Measurements from ENCODE around the gene JPH4. TPM values are rescaled to one million over a fixed set of nuclear protein-coding genes. Genes with fewer than 3 reads are reported as not detected.

The JPH4 gene
- total RNA-seq, 4 donors from 2014 or later = 0.09 TPM; not detected in 3

DNA sequence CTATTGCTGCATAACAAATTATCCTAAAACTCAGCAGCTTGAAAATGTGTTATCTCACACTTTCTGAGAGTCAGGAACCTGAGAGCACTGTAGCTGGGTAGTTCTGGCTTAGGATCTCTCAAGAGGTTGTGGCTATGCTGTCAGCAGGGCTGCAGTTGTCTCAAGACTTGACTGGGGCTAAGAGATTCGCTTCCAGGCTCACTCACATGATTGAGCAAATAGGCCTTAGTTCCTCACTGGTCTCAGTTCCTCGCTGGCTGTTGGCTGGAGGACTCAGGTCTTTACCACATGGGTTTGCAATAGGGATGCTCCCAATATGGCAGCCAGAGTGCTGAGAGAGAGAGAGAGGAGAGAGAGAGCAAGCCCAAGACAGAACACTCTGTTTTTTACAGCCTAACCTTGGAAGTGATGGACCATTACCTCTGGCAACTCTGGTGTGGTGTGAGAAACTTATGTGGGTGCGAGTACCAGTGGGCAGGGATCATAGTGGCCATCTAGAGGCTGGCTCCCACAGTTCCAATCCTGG, 41.6 kb upstream of the JPH4 start:
- H3K4me1 ChIP-seq = no peaks in the 10 kb centered on the region
- DNase-seq (no peak), ATAC-seq (no peak)
- H3K36me3 ChIP-seq = no peaks in the 10 kb centered on the region
- intact Hi-C loops (cut with DNase I; ENCODE audit: low total_unique reads) = no loop called here
- H3K4me3 ChIP-seq = no peak overlapping the region
- no peak overlapping the region for H3K27ac ChIP-seq
- TF ChIP-seq POLR2A (IDR thresholded peaks at IDR 0.05) (no peak), CTCF (IDR thresholded peaks at IDR 0.05 in 4 of 5, conservative IDR thresholded peaks at IDR 0.05 in 1 of 5) (no peak)
- in situ Hi-C loops (cut with MboI; ENCODE audit: low sequenced_read_pairs in 4 of 4) = no loop called here
- no peaks in the 10 kb centered on the region for H3K9me3 ChIP-seq
- H3K27me3 ChIP-seq = no peaks in the 10 kb centered on the region

DNA sequence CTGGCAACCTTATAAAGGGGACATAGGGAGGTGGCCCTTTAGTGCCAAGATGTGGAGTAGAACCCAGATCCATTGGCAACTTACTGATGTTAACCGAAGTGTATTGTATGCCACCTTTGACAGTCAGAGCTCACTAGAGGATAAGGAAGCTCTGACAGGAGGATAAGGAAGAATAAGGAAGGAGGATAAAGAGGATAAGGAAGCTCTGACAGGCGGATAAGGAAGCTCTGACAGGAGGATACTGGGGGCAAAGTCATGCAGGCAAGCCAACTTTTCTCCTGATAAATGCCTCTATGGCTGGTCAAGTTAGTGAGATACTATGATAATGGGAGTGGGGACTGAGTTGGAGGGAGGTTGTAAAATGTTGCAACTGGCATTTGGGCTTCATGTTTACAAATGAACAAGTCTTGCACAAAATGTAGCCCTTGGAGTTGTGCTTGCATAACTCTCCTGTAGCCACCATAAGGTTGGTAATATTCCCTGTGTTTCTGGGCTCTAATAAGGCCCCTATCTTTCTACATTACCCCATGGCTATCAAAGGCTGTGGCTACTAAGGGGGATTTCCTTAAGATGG, 39.9 kb upstream of the JPH4 start:
- intact Hi-C loops (cut with DNase I; ENCODE audit: low total_unique reads) (no loop called here), in situ Hi-C loops (cut with MboI; ENCODE audit: low sequenced_read_pairs in 4 of 4) (no loop called here)
- no peaks in the 10 kb centered on the region for H3K36me3 ChIP-seq
- no peaks in the 10 kb centered on the region for H3K27me3 ChIP-seq
- no peak for TF ChIP-seq POLR2A (IDR thresholded peaks at IDR 0.05)
- no peak for TF ChIP-seq CTCF (IDR thresholded peaks at IDR 0.05 in 4 of 5, conservative IDR thresholded peaks at IDR 0.05 in 1 of 5)
- ATAC-seq = no peak
- no peak overlapping the region for H3K4me3 ChIP-seq
- DNase-seq = no peak
- no peaks in the 10 kb centered on the region for H3K9me3 ChIP-seq
- no peak overlapping the region for H3K27ac ChIP-seq
- no peaks in the 10 kb centered on the region for H3K4me1 ChIP-seq

- TF ChIP-seq POLR2A (IDR thresholded peaks at IDR 0.05) (no peak), CTCF (IDR thresholded peaks at IDR 0.05 in 4 of 5, conservative IDR thresholded peaks at IDR 0.05 in 1 of 5) (no peak)
- no peaks in the 10 kb centered on the region for H3K4me1 ChIP-seq
- H3K4me3 ChIP-seq = no peak overlapping the region
- intact Hi-C loops (cut with DNase I; ENCODE audit: low total_unique reads) (no loop called here), in situ Hi-C loops (cut with MboI; ENCODE audit: low sequenced_read_pairs in 4 of 4) (no loop called here)
- DNase-seq (no peak), ATAC-seq (no peak)
- no peaks in the 10 kb centered on the region for H3K27me3 ChIP-seq
- no peaks in the 10 kb centered on the region for H3K36me3 ChIP-seq
- H3K27ac ChIP-seq = no peak overlapping the region
- no peaks in the 10 kb centered on the region for H3K9me3 ChIP-seq
Measured at GRCh38 chr14:23617539-23617938, 38.9 kb upstream of the JPH4 start.

DNA sequence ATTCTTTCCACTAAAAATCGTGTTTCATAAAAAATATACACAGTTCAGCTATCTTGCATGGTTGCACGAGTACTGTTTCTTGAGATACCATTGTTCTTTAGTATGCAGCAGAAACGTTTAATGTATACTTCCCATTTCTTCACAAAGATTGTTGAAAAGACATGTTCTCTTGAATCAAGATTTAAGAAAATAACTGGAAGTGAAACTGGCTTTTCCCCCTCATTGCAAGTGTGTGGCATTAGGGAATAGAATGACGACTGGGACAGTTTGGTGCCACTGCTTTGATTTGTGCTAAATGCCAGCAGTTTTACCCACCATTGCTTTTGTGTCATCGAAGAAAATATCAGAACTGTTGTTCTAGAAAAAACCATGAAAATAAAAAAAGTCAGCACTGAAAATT, 37.3 kb upstream of the JPH4 start:
- DNase-seq (no peak), ATAC-seq (no peak)
- in situ Hi-C loops (cut with MboI; ENCODE audit: low sequenced_read_pairs in 4 of 4) (no loop called here), intact Hi-C loops (cut with DNase I; ENCODE audit: low total_unique reads) (no loop called here)
- no peak overlapping the region for H3K4me3 ChIP-seq
- no peak overlapping the region for H3K27ac ChIP-seq
- no peaks in the 10 kb centered on the region for H3K27me3 ChIP-seq
- no peak for TF ChIP-seq CTCF (IDR thresholded peaks at IDR 0.05 in 4 of 5, conservative IDR thresholded peaks at IDR 0.05 in 1 of 5)
- no peak for TF ChIP-seq POLR2A (IDR thresholded peaks at IDR 0.05)
- H3K4me1 ChIP-seq = no peaks in the 10 kb centered on the region
- H3K36me3 ChIP-seq = no peaks in the 10 kb centered on the region
- no peaks in the 10 kb centered on the region for H3K9me3 ChIP-seq

DNA sequence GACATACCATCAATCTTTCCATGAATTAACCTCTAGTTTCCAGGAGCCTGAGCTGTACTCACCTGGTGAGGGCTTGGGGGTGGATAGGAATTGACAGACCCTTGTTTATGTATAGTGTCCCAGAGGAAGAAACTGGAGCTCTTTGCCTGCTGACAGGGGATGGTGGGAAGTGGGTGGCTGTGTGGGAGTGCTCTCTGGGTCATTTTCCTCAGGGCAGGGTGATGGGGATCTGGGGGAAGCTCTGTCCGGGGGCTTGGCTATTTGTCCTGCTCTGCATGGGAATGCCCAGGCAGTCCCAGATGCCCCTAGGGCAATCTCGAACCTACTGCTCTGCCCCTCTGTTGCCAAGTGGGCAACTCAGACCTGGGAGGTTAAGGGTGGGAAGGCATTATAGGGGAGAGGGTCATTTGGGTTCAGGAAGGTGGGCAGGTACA, 35.8 kb upstream of the JPH4 start:
- no peak for ATAC-seq
- TF ChIP-seq CTCF (IDR thresholded peaks at IDR 0.05 in 4 of 5, conservative IDR thresholded peaks at IDR 0.05 in 1 of 5) (no peak), POLR2A (IDR thresholded peaks at IDR 0.05) (no peak)
- Histone ChIP-seq H3K4me1 (no peaks in the 10 kb centered on the region), H3K27me3 (no peaks in the 10 kb centered on the region), H3K27ac (no peak overlapping the region), H3K36me3 (no peaks in the 10 kb centered on the region), H3K4me3 (no peak overlapping the region), H3K9me3 (no peaks in the 10 kb centered on the region)
- in situ Hi-C loops (cut with MboI; ENCODE audit: low sequenced_read_pairs in 4 of 4) = no loop called here
- no peak for DNase-seq
- intact Hi-C loops (cut with DNase I; ENCODE audit: low total_unique reads) = no loop called here

All from gastrocnemius medialis (tissue), 4 donors.